ENCODE measurements around the gene LST1. TPM values are rescaled to one million over a fixed set of nuclear protein-coding genes. Genes with fewer than 3 reads are reported as not detected.

LST1 gene
- total and polyA plus RNA-seq, 9 donors: 3.8 to 34.0 (median 8.6) TPM

DNA sequence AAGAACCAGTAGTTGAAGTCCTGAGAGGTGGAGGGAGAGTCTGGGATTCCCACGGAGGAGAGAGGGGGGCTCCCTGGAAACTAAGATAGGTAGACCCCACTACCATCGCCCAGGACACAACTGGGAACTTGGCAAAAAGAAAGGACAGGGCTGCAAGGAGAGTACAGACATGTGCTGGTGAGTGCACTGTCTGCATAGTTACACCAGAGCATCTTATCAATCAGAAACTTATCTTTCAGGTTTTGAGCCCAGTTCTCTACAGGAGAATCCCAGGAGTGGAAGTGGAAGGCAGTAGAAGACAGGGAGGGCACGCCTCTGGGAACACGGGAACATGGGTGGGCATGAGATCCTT lies 26.5 kb upstream of the LST1 start:
- Histone ChIP-seq H3K4me3 (no peak overlapping the region), H3K4me1 (ENCODE audit: insufficient read depth) (no peaks in the 10 kb centered on the region), H3K9me3 (no peaks in the 10 kb centered on the region), H3K27ac (no peak overlapping the region), H3K36me3 (no peaks in the 10 kb centered on the region), H3K27me3 (no peaks in the 10 kb centered on the region)
- intact Hi-C loops (cut with DNase I): no loop called here
- 57 to 81% (median 75%) methylated on average over 4 of the region's 4 CpGs for WGBS, 3 donors
- DNase-seq: no peak
- TF ChIP-seq, protein P1, sequence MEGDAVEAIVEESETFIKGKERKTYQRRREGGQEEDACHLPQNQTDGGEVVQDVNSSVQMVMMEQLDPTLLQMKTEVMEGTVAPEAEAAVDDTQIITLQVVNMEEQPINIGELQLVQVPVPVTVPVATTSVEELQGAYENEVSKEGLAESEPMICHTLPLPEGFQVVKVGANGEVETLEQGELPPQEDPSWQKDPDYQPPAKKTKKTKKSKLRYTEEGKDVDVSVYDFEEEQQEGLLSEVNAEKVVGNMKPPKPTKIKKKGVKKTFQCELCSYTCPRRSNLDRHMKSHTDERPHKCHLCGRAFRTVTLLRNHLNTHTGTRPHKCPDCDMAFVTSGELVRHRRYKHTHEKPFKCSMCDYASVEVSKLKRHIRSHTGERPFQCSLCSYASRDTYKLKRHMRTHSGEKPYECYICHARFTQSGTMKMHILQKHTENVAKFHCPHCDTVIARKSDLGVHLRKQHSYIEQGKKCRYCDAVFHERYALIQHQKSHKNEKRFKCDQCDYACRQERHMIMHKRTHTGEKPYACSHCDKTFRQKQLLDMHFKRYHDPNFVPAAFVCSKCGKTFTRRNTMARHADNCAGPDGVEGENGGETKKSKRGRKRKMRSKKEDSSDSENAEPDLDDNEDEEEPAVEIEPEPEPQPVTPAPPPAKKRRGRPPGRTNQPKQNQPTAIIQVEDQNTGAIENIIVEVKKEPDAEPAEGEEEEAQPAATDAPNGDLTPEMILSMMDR (IDR thresholded peaks at IDR 0.05): no peak
- TF ChIP-seq POLR2A (IDR thresholded peaks at IDR 0.05) (no peak), EP300 (IDR thresholded peaks at IDR 0.05) (no peak)

DNA sequence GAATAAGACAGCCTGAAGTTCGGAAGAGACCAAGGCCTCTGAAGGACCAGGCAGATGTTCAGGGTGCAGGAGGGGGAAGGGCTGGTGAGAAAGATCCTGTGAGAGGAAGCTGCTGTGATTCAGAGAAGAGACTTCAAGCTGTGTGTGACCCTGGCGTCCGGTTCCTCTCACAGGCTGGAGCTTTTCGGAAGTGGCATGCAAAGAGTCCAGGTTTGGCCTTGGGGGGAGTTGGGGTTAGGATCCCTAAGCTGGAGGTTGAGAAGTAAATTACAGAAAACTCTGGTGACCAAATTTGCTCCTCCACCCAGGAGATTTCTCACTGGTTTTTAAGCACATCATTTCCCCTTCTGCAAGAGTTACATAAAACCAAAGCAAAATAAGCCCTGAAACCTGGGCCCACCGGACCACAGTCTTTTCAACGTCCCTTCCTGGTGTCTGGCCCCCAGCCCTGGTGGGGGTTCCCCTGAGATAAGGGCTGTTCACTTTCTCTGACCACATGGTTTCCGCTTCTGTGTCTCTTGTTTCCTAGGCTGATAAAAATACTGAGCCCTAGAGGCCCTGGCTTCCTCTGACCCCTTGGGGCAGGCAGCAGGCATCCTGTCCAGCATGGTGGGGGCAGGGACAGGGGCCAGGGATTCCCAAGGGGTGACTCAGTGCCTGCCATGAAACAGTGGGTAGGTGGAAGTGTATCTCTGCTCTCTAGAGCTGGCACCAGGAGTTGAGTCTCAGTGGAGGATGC lies 25.9 kb upstream of the LST1 start:
- intact Hi-C loops (cut with DNase I): no loop called here
- no peak for TF ChIP-seq POLR2A (IDR thresholded peaks at IDR 0.05)
- TF ChIP-seq, protein P1 (IDR thresholded peaks at IDR 0.05): no peak
- TF ChIP-seq EP300 (IDR thresholded peaks at IDR 0.05): no peak
- Histone ChIP-seq H3K36me3 (no peaks in the 10 kb centered on the region), H3K4me1 (ENCODE audit: insufficient read depth) (no peaks in the 10 kb centered on the region), H3K4me3 (no peak overlapping the region), H3K27ac (no peak overlapping the region), H3K27me3 (no peaks in the 10 kb centered on the region), H3K9me3 (no peaks in the 10 kb centered on the region)
- DNase-seq: peak in 2 of 5 donors; percentile 53 to 58
- 62 to 70% (median 63%) methylated on average over 7 of the region's 7 CpGs for WGBS, 3 donors

DNA sequence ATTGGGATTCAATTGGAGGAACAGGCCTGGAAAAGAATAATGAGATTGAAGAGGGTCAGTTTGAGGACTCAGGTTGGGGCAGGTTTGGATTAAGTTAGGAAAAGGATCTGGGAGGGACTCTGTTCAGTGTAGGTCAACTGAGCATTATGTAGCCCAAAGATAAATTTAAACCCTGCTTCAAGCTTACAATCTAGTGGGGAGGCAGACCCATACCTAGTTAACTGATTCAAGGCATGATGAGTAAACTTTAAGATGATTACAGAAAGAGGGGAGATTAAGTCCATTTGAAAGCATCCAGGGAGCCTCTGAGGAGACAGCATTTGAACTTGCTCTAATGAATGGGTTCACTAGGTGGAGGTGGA lies 25.4 kb upstream of the LST1 start:
- Histone ChIP-seq H3K27ac (no peak overlapping the region), H3K36me3 (no peaks in the 10 kb centered on the region), H3K4me1 (ENCODE audit: insufficient read depth) (no peaks in the 10 kb centered on the region), H3K27me3 (no peaks in the 10 kb centered on the region), H3K4me3 (no peak overlapping the region), H3K9me3 (no peaks in the 10 kb centered on the region)
- DNase-seq: no peak
- no peak for TF ChIP-seq POLR2A (IDR thresholded peaks at IDR 0.05)
- TF ChIP-seq EP300 (IDR thresholded peaks at IDR 0.05): no peak
- TF ChIP-seq, protein P1 (IDR thresholded peaks at IDR 0.05): no peak
- intact Hi-C loops (cut with DNase I): no loop called here

DNA sequence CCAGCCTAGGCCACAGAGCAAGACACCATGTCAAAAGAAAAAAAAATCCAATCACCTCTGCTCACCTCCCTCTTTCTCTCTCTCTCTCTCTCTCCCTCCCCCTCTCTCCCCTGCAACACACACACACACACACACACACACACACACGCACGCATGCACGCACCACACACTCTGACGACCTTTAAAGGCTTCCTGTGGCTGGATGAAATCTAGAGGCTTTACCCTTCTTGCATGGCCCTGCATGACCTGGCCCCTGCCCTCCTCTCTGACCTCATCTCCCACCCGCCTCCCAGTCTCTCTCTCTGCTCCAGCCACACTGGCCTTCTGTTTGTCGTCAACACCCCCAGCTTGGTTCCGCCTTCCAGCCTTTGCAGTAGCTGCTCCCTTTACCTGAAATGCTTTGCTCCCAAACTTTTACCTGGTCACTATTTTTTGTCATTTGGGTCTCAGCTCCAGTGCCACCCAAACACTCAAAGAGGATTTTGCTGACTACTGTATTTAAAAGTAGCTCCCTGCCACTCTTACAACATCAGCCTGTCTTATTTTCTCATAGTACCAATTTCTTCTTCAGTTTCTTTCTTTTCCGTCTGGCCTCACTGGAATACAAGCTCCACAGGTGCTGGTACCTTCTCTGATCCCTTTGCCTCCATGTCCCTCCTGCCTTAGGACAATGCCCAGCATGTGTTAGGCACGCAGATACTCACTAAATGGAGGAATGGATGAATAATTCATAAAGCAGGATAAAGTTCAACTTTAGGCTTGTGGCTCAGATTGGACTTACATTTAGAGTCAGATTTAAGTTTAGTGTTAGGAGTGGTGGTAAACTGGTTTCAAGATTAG lies 18.3 kb upstream of the LST1 start:
- no peaks in the 10 kb centered on the region for H3K36me3 ChIP-seq
- no peaks in the 10 kb centered on the region for H3K9me3 ChIP-seq
- DNase-seq: no peak
- intact Hi-C loops (cut with DNase I): no loop called here
- TF ChIP-seq EP300 (IDR thresholded peaks at IDR 0.05) (no peak), POLR2A (IDR thresholded peaks at IDR 0.05) (no peak)
- TF ChIP-seq, protein P1 (IDR thresholded peaks at IDR 0.05): no peak
- no peak overlapping the region for H3K27ac ChIP-seq
- no peak overlapping the region for H3K4me3 ChIP-seq
- 25 to 43% (median 27%) methylated on average over 9 of the region's 9 CpGs for WGBS, 3 donors
- no peaks in the 10 kb centered on the region for H3K27me3 ChIP-seq
- H3K4me1 ChIP-seq (ENCODE audit: insufficient read depth): no peaks in the 10 kb centered on the region
